Natural killer cell (primary cell): ENCODE results near the gene ZNF224. TPM values are rescaled to one million over a fixed set of nuclear protein-coding genes. Genes with fewer than 3 reads are reported as not detected.

Experiments
- ATAC-seq, 3 donors: fragments of 150-1000 bp in 2 of 3; fragments of 200-7000 bp in 1 of 3; cut with Tn5 transposase; 1 replicate in 1 of 3; 2 replicates in 2 of 3; pipeline ENCODE4 v1.10.0; 2021; ENCODE audit warnings: mild to moderate bottlenecking in 2 of 3, moderate library complexity in 2 of 3
- DNase-seq, 2 donors: peaks; one replicate each; pipeline versions ENCODE4 v3.0.0 to v3.0.0-alpha.2; 2013 to 2021; ENCODE audit warnings: mixed read lengths in 1 of 2
- H3K27ac ChIP-seq: one replicate; pipeline ENCODE4 v1.5.1; 2013; ENCODE audit warnings: mild to moderate bottlenecking, low read length
- H3K27me3 ChIP-seq: one replicate; pipeline ENCODE4 v1.6.1; 2013; ENCODE audit warnings: low read length; ENCODE audit not compliant: control insufficient read depth, insufficient read depth
- H3K36me3 ChIP-seq: one replicate; pipeline ENCODE4 v1.6.1; 2013; ENCODE audit warnings: low read length; ENCODE audit not compliant: control insufficient read depth, insufficient read depth
- H3K4me1 ChIP-seq: one replicate; pipeline ENCODE4 v1.6.1; 2013; ENCODE audit warnings: low read length; ENCODE audit not compliant: control insufficient read depth, insufficient read depth
- H3K4me3 ChIP-seq: one replicate; pipeline ENCODE4 v1.5.1; 2013; ENCODE audit warnings: low read length
- H3K9me3 ChIP-seq: one replicate; pipeline ENCODE4 v1.6.1; 2013; ENCODE audit warnings: low read length; ENCODE audit not compliant: control insufficient read depth, insufficient read depth
- H3K27ac Mint-ChIP-seq, 2 donors: one replicate each; pipeline ENCODE4 v1.8.0; 2022; ENCODE audit warnings: mild to moderate bottlenecking in 2 of 2, mixed read lengths in 2 of 2, moderate library complexity in 1 of 2
- H3K27me3 Mint-ChIP-seq, 2 donors: one replicate each; pipeline ENCODE4 v1.8.0; 2022; ENCODE audit warnings: low read depth in 2 of 2, mixed read lengths in 2 of 2
- H3K36me3 Mint-ChIP-seq: one replicate; pipeline ENCODE4 v1.8.0; 2022; ENCODE audit warnings: mixed read lengths
- H3K4me1 Mint-ChIP-seq, 2 donors: one replicate each; pipeline ENCODE4 v1.8.0; 2022; ENCODE audit warnings: mixed read lengths in 2 of 2
- H3K4me3 Mint-ChIP-seq: one replicate; pipeline ENCODE4 v1.8.0; 2022; ENCODE audit warnings: mild to moderate bottlenecking, moderate library complexity, mixed read lengths
- H3K9me3 Mint-ChIP-seq, 2 donors: one replicate each; pipeline ENCODE4 v1.8.0; 2022; ENCODE audit warnings: mixed read lengths in 2 of 2
- WGBS: methylation state at CpG from one replicate; pipeline ENCODE4 v1.1.7; 2013; ENCODE audit warnings: missing lambda C conversion rate; ENCODE audit not compliant: insufficient coverage; 5-methylcytosine and 5-hydroxymethylcytosine counted together
- intact Hi-C: fragments of 100-400 bp; cut with micrococcal nuclease; formaldehyde crosslinking; loops from one replicate; pipeline ENCODE4 v1.14.2; 2022
- total RNA-seq, 4 donors: library from RNA; stranded (reverse); fragments of 120-200 nt in 1 of 4; gene quantifications; one replicate each; pipeline versions ENCODE4 v1.2.3 to v1.2.4, GENCODE V29; 2013 to 2022
- TF ChIP-seq, protein P1 (sequence below): fragments of 200-600 bp; IDR thresholded peaks from one replicate; pipeline ENCODE4 v1.8.0; 2022; ENCODE audit warnings: antibody characterized with exemption

The ZNF224 gene
- total RNA-seq, 3 donors from 2014 or later (not counting 1 experiment from before 2014, with no cell fraction given), result 52.2 to 57.6 (median 56.0) TPM

DNA sequence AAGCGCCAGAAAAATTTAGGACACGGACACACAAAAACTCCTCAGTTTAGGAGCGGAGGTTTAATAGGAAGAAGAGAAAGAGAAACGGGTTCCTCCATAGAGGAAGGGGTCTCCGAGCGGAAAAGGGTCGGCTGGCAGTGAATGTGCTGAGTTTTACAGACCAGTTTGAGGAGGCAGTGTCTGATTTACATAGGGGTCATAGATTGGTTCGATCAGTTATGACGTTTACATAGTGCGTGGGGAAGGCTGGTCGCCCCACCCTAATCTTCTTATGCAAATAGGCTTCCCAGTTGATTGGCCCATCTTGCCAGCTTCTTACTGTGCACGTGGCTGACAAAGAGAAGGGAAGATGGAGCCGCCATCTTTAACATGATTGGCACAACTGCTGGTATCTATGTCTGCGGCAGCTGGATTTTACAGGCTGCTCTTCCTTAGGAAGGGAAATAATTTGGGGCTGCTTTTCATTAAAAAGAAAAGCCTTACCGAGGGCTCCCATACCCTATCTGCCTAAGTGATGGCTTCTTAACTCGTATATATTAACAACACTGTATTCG, 17.8 kb downstream of the ZNF224 start:
- Histone ChIP-seq H3K36me3 (peaks cover 9% of the 10 kb centered on the region), H3K9me3 (peaks cover 29% of the 10 kb centered on the region), H3K4me3 (no peak overlapping the region), H3K27me3 (no peaks in the 10 kb centered on the region), H3K27ac (no peak overlapping the region), H3K4me1 (peaks cover 20% of the 10 kb centered on the region)
- 33% methylated on average over 16 of the region's 17 CpGs for WGBS
- peak overlapping the region in 1 of 2 donors; percentile 24 for H3K27ac Mint-ChIP-seq
- TF ChIP-seq, protein P1, sequence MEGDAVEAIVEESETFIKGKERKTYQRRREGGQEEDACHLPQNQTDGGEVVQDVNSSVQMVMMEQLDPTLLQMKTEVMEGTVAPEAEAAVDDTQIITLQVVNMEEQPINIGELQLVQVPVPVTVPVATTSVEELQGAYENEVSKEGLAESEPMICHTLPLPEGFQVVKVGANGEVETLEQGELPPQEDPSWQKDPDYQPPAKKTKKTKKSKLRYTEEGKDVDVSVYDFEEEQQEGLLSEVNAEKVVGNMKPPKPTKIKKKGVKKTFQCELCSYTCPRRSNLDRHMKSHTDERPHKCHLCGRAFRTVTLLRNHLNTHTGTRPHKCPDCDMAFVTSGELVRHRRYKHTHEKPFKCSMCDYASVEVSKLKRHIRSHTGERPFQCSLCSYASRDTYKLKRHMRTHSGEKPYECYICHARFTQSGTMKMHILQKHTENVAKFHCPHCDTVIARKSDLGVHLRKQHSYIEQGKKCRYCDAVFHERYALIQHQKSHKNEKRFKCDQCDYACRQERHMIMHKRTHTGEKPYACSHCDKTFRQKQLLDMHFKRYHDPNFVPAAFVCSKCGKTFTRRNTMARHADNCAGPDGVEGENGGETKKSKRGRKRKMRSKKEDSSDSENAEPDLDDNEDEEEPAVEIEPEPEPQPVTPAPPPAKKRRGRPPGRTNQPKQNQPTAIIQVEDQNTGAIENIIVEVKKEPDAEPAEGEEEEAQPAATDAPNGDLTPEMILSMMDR, result no peak
- DNase-seq, result peak in 1 of 2 donors; percentile 5
- H3K36me3 Mint-ChIP-seq, result peaks cover 30% of the 10 kb centered on the region
- no peaks in the 10 kb centered on the region for H3K27me3 Mint-ChIP-seq
- intact Hi-C loops, result no loop called here
- peak overlapping the region; percentile 97 for H3K4me3 Mint-ChIP-seq
- no peak for ATAC-seq
- H3K4me1 Mint-ChIP-seq, result peaks cover 23 to 31% of the 10 kb centered on the region in 2 donors
- peaks cover 13 to 23% of the 10 kb centered on the region in 2 donors for H3K9me3 Mint-ChIP-seq

DNA sequence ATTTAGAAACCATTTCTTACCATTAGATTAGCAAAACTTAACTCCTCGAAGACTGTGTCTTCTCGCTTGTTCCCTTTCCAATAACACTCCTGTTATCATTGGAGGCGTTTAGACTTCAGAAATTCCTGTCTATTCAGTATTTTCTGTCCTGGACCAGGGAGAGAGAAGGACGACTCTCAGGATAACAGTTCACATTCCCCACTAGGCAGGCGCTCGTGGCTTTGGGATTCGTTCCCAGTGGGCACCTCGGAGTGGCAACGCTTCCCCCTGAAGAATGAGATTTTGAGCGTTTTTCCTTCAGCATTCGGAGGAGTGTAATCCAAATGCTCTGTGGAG, 18.6 kb downstream of the ZNF224 start:
- ATAC-seq, result no peak
- Mint-ChIP-seq H3K27me3 (no peaks in the 10 kb centered on the region), H3K4me1 (peaks cover 23 to 31% of the 10 kb centered on the region in 2 donors), H3K9me3 (peaks cover 8 to 16% of the 10 kb centered on the region in 2 donors), H3K36me3 (peaks cover 23% of the 10 kb centered on the region), H3K27ac (peak overlapping the region; percentile 90 to 92), H3K4me3 (peak overlapping the region; percentile 97)
- TF ChIP-seq, protein P1, result no peak
- Histone ChIP-seq H3K27ac (no peak overlapping the region), H3K4me3 (peak overlapping the region; percentile 88), H3K36me3 (peaks cover 12% of the 10 kb centered on the region), H3K4me1 (peaks cover 20% of the 10 kb centered on the region), H3K9me3 (peaks cover 21% of the 10 kb centered on the region), H3K27me3 (no peaks in the 10 kb centered on the region)
- intact Hi-C loops, result no loop called here
- DNase-seq, result no peak
- 2% methylated on average over 11 of the region's 11 CpGs for WGBS

DNA sequence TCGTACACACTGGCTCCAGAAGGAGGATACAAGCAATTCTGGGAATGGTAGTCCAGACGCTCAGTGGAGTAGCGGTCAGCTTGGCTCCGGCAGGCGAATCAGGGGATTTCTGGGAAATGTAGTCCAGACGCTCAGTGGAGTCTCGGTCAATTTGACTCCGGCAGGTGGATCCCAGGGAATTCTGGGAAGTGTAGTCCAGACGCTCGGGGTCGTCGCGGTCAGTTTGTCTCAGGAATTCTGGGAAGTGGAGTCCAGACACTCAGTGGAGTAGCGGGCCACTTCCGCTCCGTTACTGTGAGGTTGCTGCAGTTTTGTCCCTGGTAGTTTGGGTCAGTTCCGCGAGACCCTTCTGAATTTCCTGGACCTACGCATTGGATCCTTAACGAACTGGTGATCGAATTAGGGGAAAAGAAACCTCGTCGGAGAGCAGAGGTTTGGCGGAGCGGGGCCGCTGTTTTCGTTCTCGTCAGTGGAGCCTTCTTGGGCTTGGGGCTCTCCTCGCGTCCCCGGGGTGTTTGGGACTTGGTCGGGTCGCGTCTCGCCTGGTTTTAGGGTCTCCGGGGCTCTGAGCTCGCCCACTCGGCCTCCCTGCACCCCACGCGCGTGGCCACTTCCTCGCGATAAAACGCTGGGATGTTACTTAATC, 19.1 kb downstream of the ZNF224 start, which contains the start of gene ZNF225:
Gene ZNF225, plus strand, starts transcription at position 262 of the 646 bp plus-strand sequence. CDS start 2,429 bp downstream, outside the sequence.
- Histone ChIP-seq H3K27me3 (no peaks in the 10 kb centered on the region), H3K9me3 (peaks cover 16% of the 10 kb centered on the region), H3K27ac (peak within 1 kb of the TSS; percentile 60), H3K4me3 (peak within 1 kb of the TSS; percentile 88), H3K36me3 (peaks cover 14% of the 10 kb centered on the region), H3K4me1 (peaks cover 20% of the 10 kb centered on the region)
- peaks cover 23 to 31% of the 10 kb centered on the region in 2 donors for H3K4me1 Mint-ChIP-seq
- H3K27me3 Mint-ChIP-seq, result no peaks in the 10 kb centered on the region
- intact Hi-C loops, result no loop called here
- 0% methylated on average over 44 of the region's 44 CpGs for WGBS
- peaks cover 6 to 12% of the 10 kb centered on the region in 2 donors for H3K9me3 Mint-ChIP-seq
- TF ChIP-seq, protein P1, result no peak
- DNase-seq, result peak; percentile 53 to 93
- peak within 1 kb of the TSS; percentile 90 to 92 for H3K27ac Mint-ChIP-seq
- ATAC-seq, result peak; percentile 95 to 99 (median 95)
- peak within 1 kb of the TSS; percentile 97 for H3K4me3 Mint-ChIP-seq
- peaks cover 18% of the 10 kb centered on the region for H3K36me3 Mint-ChIP-seq
